ENCODE results near the gene ESYT2. TPM values are rescaled to one million over a fixed set of nuclear protein-coding genes. Genes with fewer than 3 reads are reported as not detected.

The ESYT2 gene
- total and polyA plus RNA-seq, 9 of the 15 experiments (the other 6 are each of a cell fraction or from before 2014, with no cell fraction given), result 5.8 to 86.9 (median 64.7) TPM

DNA sequence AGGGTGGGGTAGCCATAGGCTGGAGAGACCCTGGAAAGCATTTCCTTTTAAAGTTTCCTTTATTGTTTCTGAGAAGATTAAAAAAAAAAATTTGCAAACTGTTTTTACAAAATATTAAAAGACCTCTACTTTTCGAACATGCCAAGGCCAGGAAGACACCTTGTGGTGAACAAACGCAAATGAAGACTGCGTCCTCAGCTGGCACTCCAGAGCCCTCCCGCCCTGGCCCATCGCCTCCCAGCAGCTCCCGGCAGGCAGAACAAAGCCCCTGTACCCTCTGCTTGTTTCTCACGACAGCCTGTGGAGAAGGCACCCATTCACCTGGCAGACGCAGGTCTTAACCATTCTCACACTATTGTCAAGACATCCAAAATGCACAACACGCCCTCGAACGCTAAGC is 56.4 kb downstream of the ESYT2 start (continued):
- no peak for TF ChIP-seq PTRF (tag; IDR thresholded peaks at IDR 0.05)
- no peak for TF ChIP-seq IFI16 (CRISPR knock-in tag; IDR thresholded peaks at IDR 0.05)
- TF ChIP-seq, protein P1, sequence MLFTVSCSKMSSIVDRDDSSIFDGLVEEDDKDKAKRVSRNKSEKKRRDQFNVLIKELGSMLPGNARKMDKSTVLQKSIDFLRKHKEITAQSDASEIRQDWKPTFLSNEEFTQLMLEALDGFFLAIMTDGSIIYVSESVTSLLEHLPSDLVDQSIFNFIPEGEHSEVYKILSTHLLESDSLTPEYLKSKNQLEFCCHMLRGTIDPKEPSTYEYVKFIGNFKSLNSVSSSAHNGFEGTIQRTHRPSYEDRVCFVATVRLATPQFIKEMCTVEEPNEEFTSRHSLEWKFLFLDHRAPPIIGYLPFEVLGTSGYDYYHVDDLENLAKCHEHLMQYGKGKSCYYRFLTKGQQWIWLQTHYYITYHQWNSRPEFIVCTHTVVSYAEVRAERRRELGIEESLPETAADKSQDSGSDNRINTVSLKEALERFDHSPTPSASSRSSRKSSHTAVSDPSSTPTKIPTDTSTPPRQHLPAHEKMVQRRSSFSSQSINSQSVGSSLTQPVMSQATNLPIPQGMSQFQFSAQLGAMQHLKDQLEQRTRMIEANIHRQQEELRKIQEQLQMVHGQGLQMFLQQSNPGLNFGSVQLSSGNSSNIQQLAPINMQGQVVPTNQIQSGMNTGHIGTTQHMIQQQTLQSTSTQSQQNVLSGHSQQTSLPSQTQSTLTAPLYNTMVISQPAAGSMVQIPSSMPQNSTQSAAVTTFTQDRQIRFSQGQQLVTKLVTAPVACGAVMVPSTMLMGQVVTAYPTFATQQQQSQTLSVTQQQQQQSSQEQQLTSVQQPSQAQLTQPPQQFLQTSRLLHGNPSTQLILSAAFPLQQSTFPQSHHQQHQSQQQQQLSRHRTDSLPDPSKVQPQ (CRISPR knock-in tag; IDR thresholded peaks at IDR 0.05; ENCODE audit: borderline replicate concordance), result no peak
- TF ChIP-seq TSC22D4 (tag; IDR thresholded peaks at IDR 0.05), result no peak
- TF ChIP-seq, protein P2, sequence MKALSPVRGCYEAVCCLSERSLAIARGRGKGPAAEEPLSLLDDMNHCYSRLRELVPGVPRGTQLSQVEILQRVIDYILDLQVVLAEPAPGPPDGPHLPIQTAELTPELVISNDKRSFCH (CRISPR knock-in tag; IDR thresholded peaks at IDR 0.05), result no peak
- TF ChIP-seq, protein P2 (tag; IDR thresholded peaks at IDR 0.05), result no peak
- TF ChIP-seq RBM22 (IDR thresholded peaks at IDR 0.05; ENCODE audit: low read depth, low read length, poor library complexity, severe bottlenecking), result no peak
- no peak for TF ChIP-seq CBFB (CRISPR knock-in tag; IDR thresholded peaks at IDR 0.05)

Measured in K562 (cell line).